SKM-1 (cell line): ENCODE results near the gene CRKL.
A peak's percentile ranks its signal among the peaks of the same experiment; 100 is the strongest.
"Not testable (repeated sequence)": the region's sequence is repeated elsewhere in the genome, so short reads cannot be mapped to it uniquely, and the experiment has no call there.

Source experiments
- DNase-seq: peaks from one replicate; lab custom pipeline; 2025; ENCODE audit not compliant: unreplicated experiment; lab: John Stamatoyannopoulos, UW

Gene CRKL

DNA sequence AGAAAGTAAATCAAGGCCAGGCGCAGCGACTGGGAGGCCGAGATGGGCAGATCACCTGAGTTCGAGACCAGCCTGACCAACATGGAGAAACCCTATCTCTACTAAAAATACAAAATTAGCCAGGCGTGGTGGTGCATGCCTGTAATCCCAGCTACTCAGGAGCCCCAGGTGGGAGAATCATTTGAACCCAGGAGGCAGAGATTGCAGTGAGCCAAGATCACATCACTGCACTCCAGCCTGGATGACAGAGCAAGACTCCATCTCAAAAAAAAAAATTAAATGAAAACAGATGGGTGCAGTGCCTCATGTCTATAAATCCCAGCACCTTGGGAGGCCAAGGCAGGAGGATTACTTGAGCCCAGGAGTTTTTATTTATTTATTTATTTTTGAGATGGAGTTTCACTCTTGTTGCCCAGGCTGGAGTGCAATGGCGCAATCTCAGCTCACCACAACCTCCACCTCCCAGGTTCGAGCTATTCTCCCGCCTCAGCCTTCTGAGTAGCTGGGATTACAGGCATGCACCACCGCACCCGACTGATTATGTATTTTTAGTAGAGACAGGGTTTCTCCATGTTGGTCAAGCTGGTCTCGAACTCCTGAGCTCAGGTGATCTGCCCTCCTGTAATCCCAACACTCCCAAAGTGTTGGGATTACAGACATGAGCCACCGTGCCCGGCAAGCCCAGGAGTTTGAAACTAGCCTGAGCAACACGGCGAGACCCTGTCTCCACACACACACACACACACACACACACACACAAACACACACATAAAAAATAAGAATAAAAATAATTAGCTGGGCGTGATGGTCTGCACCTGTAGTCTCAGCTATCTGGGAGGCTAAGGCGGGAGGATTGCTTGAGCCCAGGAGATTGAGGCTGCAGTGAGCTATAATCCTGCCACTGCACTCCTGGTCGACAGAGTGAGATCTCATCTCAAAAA is 15.8 kb upstream of the CRKL start:
- DNase-seq: not testable (repeated sequence)

GRCh38 chr22:20903093-20903492 is 14.1 kb upstream of the CRKL start:
- no peak for DNase-seq

GRCh38 chr22:20904008-20904979 is 12.9 kb upstream of the CRKL start:
- DNase-seq: peak; percentile 83

- no peak for DNase-seq
Measured at GRCh38 chr22:20904980-20905355, 12.2 kb upstream of the CRKL start.

GRCh38 chr22:20905415-20906386 is 11.5 kb upstream of the CRKL start:
- DNase-seq: no peak

GRCh38 chr22:20906387-20906767 is 10.8 kb upstream of the CRKL start:
- DNase-seq: no peak

GRCh38 chr22:20908717-20909116 is 8.5 kb upstream of the CRKL start:
- DNase-seq: not testable (repeated sequence)

DNA sequence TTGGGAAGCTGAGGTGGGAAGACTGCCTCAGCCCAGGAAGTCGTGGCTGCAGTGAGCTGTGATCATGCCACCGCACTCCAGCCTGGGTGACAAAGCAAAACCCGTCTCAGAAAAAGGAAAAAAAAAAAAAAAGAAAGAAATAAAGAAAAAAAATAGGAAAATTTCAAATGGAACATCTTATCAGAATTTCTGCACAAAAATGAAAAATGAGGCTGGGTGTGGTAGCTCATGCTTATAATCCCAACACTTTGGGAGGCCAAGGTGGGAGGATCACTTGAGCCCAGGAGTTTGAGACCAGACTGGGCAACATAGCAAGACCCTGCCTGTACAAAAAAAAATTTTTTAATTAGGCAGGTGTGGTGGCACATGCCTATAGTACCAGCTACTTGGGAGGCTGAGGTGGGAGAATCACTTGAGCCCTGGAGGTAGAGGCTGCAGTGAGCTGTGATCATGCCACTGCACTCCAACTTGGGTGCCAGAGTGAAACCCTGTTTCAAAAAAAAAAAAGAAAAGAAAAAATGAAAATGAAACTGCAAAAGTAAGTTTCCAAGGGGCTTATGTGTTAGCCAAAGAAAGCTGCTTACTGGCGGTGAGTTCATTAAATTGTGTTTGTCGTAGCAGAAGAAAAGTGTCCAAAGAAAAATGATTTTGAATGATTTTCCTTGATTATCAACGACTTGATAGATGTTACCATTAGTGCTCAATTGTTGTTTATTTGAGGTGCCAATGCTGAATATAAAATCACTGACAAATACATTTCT is 7.5 kb upstream of the CRKL start:
- DNase-seq: no peak

DNA sequence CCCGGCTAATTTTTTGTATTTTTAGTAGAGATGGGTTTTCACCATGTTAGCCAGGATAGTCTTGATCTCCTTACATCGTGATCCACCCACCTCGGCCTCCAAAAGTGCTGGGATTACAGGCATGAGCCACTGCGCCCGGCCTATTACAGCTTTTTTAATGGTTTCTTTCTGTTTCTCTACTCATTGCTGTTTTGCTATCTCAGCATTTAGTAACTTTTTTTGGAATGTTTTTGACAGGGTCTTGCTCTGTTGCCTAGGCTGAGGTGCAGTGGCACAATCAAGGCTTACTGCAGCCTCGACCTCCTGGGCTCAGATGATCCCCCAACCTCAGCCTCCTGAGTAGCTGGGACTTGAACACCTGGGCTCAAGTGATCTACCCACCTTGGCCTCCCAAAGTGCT is 4.7 kb upstream of the CRKL start:
- no peak for DNase-seq

DNA sequence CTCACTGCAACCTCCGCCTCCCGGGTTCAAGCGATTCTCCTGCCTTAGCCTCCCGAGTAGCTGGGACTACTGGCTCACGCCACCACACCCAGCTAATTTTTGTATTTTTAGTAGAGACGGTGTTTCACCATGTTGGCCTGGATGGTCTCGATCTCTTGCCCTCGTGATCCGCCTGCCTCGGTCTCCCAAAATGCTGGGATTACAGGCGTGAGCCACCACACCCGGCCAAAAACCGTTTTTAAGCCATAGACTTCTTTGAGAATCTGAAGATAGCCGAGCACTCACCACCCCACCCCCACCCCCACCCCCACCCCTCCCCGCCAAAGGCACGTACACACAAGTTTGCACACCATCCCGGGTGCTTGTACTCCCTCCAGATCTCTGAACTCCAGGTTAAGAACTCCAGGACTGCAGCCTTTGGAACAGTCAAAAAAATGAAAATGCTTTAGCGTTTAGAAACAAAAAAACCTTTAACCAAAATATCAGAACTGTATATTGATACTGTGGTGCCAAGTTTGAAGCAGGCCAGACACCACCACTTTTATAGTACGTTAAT is 1.5 kb downstream of the CRKL start:
- DNase-seq: no peak

DNA sequence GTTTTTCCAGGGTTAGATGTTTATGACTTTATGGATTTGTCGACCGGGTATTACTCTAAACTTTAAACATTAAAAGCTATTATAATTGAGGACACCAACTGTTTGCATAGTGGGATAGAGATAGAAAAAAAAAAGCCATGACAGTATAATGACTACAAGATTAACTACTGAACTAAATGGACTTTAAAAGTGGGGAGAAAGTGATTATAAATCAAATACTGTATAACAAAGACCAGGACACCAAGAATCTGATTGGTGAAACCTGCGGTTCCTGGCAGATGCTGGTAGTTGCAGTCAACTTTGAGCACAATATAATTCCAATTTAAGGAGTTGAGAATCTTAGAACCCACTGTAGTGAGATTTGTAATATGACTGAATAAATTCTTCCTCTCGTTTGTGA is 2.5 kb downstream of the CRKL start:
- DNase-seq: no peak

GRCh38 chr22:20920881-20921203 is 3.6 kb downstream of the CRKL start:
- no peak for DNase-seq

DNA sequence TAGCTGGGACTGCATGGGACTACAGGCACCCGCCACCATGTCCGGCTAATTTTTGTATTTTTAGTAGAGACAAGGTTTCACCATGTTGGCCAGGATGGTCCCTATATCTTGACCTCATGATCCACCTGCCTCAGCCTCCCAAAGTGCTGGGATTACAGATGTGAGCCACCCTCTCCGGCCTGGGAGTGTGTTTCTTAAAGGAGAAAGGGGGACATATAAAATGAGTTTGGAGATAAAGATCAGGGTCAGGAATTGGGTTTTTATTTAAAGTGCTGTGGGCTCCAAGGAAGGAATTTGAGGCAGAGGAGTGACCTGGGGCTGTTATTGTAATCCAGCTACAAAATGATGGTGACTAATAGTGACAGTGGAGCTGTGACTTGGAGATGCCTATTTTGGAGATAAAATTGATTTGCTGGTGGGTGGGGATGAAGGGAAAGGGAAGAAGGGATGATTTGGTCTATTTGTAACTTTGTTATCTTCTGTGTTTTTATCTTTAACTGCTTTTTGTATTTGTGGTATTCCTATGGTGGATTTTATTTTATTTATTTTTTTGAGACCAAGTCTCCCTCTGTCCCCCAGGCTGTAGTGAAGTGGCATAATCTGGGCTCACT is 5.0 kb downstream of the CRKL start:
- DNase-seq: no peak

DNA sequence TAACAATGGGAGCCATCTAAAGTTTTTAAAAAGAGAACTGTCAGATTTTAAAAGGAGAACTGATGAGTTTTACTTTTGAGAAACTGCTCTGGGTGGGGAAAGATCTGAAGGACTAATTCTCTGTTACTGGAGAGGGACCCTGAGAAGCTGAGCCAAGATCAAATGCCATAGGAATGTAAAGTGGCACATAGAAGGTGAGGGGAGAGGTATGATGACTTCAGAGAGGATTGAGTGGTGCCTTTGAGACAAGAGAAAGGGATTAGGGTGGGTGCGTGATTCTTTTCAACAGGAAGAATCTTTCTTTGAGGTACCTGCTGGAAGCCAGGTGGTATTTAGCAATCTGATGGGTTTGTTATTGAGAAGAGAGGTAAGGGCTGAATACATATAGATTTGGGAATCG is 9.0 kb downstream of the CRKL start:
- no peak for DNase-seq

GRCh38 chr22:20927940-20928572 is 10.8 kb downstream of the CRKL start:
- no peak for DNase-seq

DNA sequence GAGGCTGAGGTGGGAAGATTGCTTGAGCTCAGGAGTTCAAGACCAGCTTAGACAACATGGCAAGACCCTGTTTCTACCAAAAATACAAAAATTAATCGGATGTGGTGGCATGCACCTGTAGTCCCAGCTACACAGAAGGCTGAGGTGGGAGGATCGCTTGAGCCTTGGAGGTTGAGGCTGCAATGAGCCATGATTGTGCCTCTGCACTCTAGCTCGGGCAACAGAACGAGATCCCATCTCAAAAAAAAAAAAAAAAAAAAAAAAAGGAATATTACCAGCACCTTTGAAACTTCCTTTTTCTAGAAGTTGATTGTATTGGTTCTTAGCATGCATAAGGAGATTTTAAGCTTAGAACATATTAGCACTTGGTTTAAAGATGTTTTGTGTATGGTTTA is 11.4 kb downstream of the CRKL start:
- no peak for DNase-seq

DNA sequence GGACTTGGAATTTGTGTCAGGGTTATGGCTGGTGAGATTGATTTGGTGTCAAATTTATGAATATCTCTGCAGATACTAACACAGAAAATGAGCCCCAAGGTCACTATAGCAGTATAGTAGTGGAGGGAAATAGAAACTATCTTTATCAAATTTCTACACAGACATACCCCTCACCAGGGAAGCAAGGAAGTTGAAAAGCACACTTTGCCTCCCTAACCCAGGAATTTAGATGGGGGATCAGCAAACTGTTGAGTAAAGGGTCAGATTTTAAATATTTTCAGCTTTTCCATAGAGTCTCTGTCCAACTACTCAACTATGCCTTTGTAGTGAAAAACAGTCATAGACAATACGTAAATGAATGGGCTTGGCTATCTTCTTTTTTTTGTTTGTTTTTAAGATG is 12.8 kb downstream of the CRKL start:
- no peak for DNase-seq

GRCh38 chr22:20930435-20930834 is 13.2 kb downstream of the CRKL start:
- DNase-seq: not testable (repeated sequence)

DNA sequence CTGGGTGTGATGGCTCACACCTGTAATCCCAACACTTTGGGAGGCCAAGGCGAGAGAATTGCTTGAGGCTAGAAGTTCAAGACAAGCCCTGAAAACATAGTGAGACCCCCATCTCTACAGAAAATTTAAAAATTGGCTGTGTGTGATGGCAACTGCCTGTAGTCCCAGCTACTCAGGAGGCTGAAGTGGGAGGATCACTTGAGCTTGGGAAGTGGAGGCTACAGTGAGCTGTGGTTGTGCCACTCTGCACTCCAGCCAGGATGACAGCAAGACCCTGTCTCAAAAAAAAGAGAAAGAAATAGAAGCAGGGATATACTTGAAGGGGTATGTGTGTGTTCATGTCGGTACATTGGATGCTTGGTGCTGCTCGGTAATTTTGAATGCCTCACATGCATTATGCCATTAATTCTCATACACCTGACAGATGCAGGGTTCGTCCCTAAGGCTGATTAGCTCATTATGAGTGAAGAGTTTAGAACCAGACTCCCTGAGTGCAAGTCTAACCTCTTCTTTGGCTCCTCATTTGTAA is 14.0 kb downstream of the CRKL start:
- DNase-seq: no peak
